Activated T-helper 2 cell treated with anti-CD3 and anti-CD28 coated beads, Interferon-gamma antibody, Interleukin-2, Interleukin-4, amounts not matched to agents 10 μg/mL and 5 μg/mL and 100 μg/mL, durations not matched to agents 14 hours and 24 hours and 36 hours (primary cell): ENCODE results near the gene CAPZB. TPM values are rescaled to one million over a fixed set of nuclear protein-coding genes. Genes with fewer than 3 reads are reported as not detected.

Experiments used
- DNase-seq: peaks from one replicate; pipeline ENCODE4 v3.0.0; 2021; ENCODE audit warnings: low spot score
- H3K27ac Mint-ChIP-seq: one replicate; pipeline ENCODE4 v1.8.0; 2021; ENCODE audit warnings: mixed read lengths
- H3K27me3 Mint-ChIP-seq: one replicate; pipeline ENCODE4 v1.8.0; 2021; ENCODE audit warnings: low read depth, mixed read lengths
- H3K36me3 Mint-ChIP-seq: one replicate; pipeline ENCODE4 v1.8.0; 2021; ENCODE audit warnings: low read depth, mixed read lengths
- H3K4me1 Mint-ChIP-seq: one replicate; pipeline ENCODE4 v1.8.0; 2021; ENCODE audit warnings: low read depth, mixed read lengths
- H3K4me3 Mint-ChIP-seq: one replicate; pipeline ENCODE4 v1.8.0; 2021; ENCODE audit warnings: low read depth, mild to moderate bottlenecking, moderate library complexity, mixed read lengths
- H3K9me3 Mint-ChIP-seq: one replicate; pipeline ENCODE4 v1.8.0; 2021; ENCODE audit warnings: mixed read lengths
- intact Hi-C: fragments of 100-400 bp; cut with micrococcal nuclease; formaldehyde crosslinking; loops from one replicate; pipeline ENCODE4 v1.15.1; 2023
- total RNA-seq: library from RNA; stranded (reverse); gene quantifications from 2 replicates; pipeline ENCODE4 v1.2.3, GENCODE V29; 2022

The CAPZB gene
- total RNA-seq, 1 donor from 2014 or later, result 329 TPM

- no peaks in the 10 kb centered on the region for H3K9me3 Mint-ChIP-seq
- H3K4me1 Mint-ChIP-seq, result peaks cover 64% of the 10 kb centered on the region
- H3K27me3 Mint-ChIP-seq, result no peaks in the 10 kb centered on the region
Observed at GRCh38 chr1:19448491-19449439, 36.6 kb downstream of the CAPZB start.

GRCh38 chr1:19447550-19447949 lies 37.8 kb downstream of the CAPZB start:
- Mint-ChIP-seq H3K36me3 (peaks cover 31% of the 10 kb centered on the region), H3K4me1 (peaks cover 62% of the 10 kb centered on the region), H3K4me3 (no peak overlapping the region), H3K9me3 (no peaks in the 10 kb centered on the region), H3K27ac (peak overlapping the region; percentile 85), H3K27me3 (no peaks in the 10 kb centered on the region)
- intact Hi-C loops, result loop anchor here (5.0 kb wide), 1 partner anchor 40 kb away; the partner anchor contains the start of gene CAPZB
- no peak for DNase-seq

More at GRCh38 chr1:19448491-19449439, 36.6 kb downstream of the CAPZB start:
- peaks cover 31% of the 10 kb centered on the region for H3K36me3 Mint-ChIP-seq
- no peak for DNase-seq
- no peak overlapping the region for H3K4me3 Mint-ChIP-seq
- intact Hi-C loops, result loop anchor here (5.0 kb wide), 1 partner anchor 39 kb away; the partner anchor contains the start of gene CAPZB
- peak overlapping the region; percentile 85 for H3K27ac Mint-ChIP-seq

- Mint-ChIP-seq H3K9me3 (no peaks in the 10 kb centered on the region), H3K27ac (peak overlapping the region; percentile 80), H3K36me3 (peaks cover 32% of the 10 kb centered on the region), H3K4me3 (no peak overlapping the region), H3K4me1 (peaks cover 58% of the 10 kb centered on the region), H3K27me3 (no peaks in the 10 kb centered on the region)
- no peak for DNase-seq
- intact Hi-C loops, result loop anchor here (5.0 kb wide), 1 partner anchor 42 kb away; the partner anchor contains the start of gene CAPZB
Observed at GRCh38 chr1:19445417-19446342, 39.7 kb downstream of the CAPZB start.

- peak overlapping the region; percentile 55 for H3K27ac Mint-ChIP-seq
- H3K27me3 Mint-ChIP-seq, result no peaks in the 10 kb centered on the region
- DNase-seq, result no peak
- peaks cover 59% of the 10 kb centered on the region for H3K4me1 Mint-ChIP-seq
- intact Hi-C loops, result loop anchor here (5.0 kb wide), 1 partner anchor 43 kb away; the partner anchor contains the start of gene CAPZB
- no peak overlapping the region for H3K4me3 Mint-ChIP-seq
- H3K36me3 Mint-ChIP-seq, result peaks cover 30% of the 10 kb centered on the region
- H3K9me3 Mint-ChIP-seq, result no peaks in the 10 kb centered on the region
Observed at GRCh38 chr1:19444296-19445021, 40.9 kb downstream of the CAPZB start.

- Mint-ChIP-seq H3K4me1 (peaks cover 55% of the 10 kb centered on the region), H3K9me3 (no peaks in the 10 kb centered on the region), H3K27ac (no peak overlapping the region), H3K36me3 (peaks cover 18% of the 10 kb centered on the region), H3K4me3 (no peak overlapping the region), H3K27me3 (no peaks in the 10 kb centered on the region)
- intact Hi-C loops, result no loop called here
- DNase-seq, result no peak
Observed at GRCh38 chr1:19443326-19443725, 42.0 kb downstream of the CAPZB start.

- Mint-ChIP-seq H3K4me1 (peaks cover 55% of the 10 kb centered on the region), H3K4me3 (no peak overlapping the region), H3K36me3 (peaks cover 16% of the 10 kb centered on the region), H3K9me3 (no peaks in the 10 kb centered on the region), H3K27ac (no peak overlapping the region), H3K27me3 (no peaks in the 10 kb centered on the region)
- DNase-seq, result no peak
- intact Hi-C loops, result no loop called here
Observed at GRCh38 chr1:19442154-19443096, 42.9 kb downstream of the CAPZB start.

- Mint-ChIP-seq H3K36me3 (peaks cover 23% of the 10 kb centered on the region), H3K4me1 (peaks cover 62% of the 10 kb centered on the region), H3K9me3 (no peaks in the 10 kb centered on the region), H3K4me3 (no peak overlapping the region), H3K27ac (no peak overlapping the region), H3K27me3 (no peaks in the 10 kb centered on the region)
- no peak for DNase-seq
- intact Hi-C loops, result no loop called here
Observed at GRCh38 chr1:19441048-19441780, 44.1 kb downstream of the CAPZB start.

- DNase-seq, result no peak
- H3K4me1 Mint-ChIP-seq, result peaks cover 64% of the 10 kb centered on the region
Observed at GRCh38 chr1:19439464-19440171, 45.7 kb downstream of the CAPZB start.

GRCh38 chr1:19438516-19439195 lies 46.7 kb downstream of the CAPZB start:
- no peaks in the 10 kb centered on the region for H3K27me3 Mint-ChIP-seq
- intact Hi-C loops, result loop anchor here (5.0 kb wide), 1 partner anchor 39 kb away; no protein-coding TSS in a partner anchor
- H3K9me3 Mint-ChIP-seq, result no peaks in the 10 kb centered on the region
- H3K4me3 Mint-ChIP-seq, result no peak overlapping the region
- no peak overlapping the region for H3K27ac Mint-ChIP-seq
- peaks cover 67% of the 10 kb centered on the region for H3K4me1 Mint-ChIP-seq
- H3K36me3 Mint-ChIP-seq, result peaks cover 37% of the 10 kb centered on the region
- no peak for DNase-seq

More at GRCh38 chr1:19439464-19440171, 45.7 kb downstream of the CAPZB start:
- Mint-ChIP-seq H3K27ac (peak overlapping the region; percentile 38), H3K36me3 (peaks cover 32% of the 10 kb centered on the region), H3K27me3 (no peaks in the 10 kb centered on the region), H3K4me3 (no peak overlapping the region), H3K9me3 (no peaks in the 10 kb centered on the region)
- intact Hi-C loops, result loop anchor here (5.0 kb wide), 1 partner anchor 38 kb away; no protein-coding TSS in a partner anchor

GRCh38 chr1:19437891-19438294 lies 47.4 kb downstream of the CAPZB start:
- no peaks in the 10 kb centered on the region for H3K9me3 Mint-ChIP-seq
- H3K4me3 Mint-ChIP-seq, result no peak overlapping the region
- intact Hi-C loops, result loop anchor here (5.0 kb wide), 1 partner anchor 39 kb away; no protein-coding TSS in a partner anchor
- H3K27me3 Mint-ChIP-seq, result no peaks in the 10 kb centered on the region
- DNase-seq, result no peak
- peaks cover 73% of the 10 kb centered on the region for H3K4me1 Mint-ChIP-seq
- H3K27ac Mint-ChIP-seq, result peak overlapping the region; percentile 26
- H3K36me3 Mint-ChIP-seq, result peaks cover 42% of the 10 kb centered on the region
